GM12878 (cell line): ENCODE measurements around the gene APBB1IP.

Experiments
- ATF3 ChIP-seq: IDR thresholded peaks from 2 replicates; pipeline ENCODE4 v1.6.1; 2011; ENCODE audit warnings: low read depth, mild to moderate bottlenecking, low read length, moderate library complexity, borderline replicate concordance; ENCODE audit errors: extremely low read depth
- SREBF2 ChIP-seq: IDR thresholded peaks from 2 replicates; pipeline ENCODE4 v1.6.1; 2012; ENCODE audit warnings: mild to moderate bottlenecking, low read length
- TF ChIP-seq, protein P1 (sequence below), 3 experiments: IDR thresholded peaks in 2 of 3; conservative IDR thresholded peaks in 1 of 3; 2 replicates each; pipeline ENCODE4 v1.5.1; 2011; ENCODE audit warnings: low read depth in 3 of 3, low read length in 3 of 3, mild to moderate bottlenecking in 3 of 3, control low read depth in 2 of 3, moderate library complexity in 2 of 3, inconsistent platforms in 1 of 3, mixed read lengths in 1 of 3; ENCODE audit not compliant: control insufficient read depth in 2 of 3, insufficient read depth in 1 of 3; ENCODE audit errors: extremely low read depth in 1 of 3

DNA sequence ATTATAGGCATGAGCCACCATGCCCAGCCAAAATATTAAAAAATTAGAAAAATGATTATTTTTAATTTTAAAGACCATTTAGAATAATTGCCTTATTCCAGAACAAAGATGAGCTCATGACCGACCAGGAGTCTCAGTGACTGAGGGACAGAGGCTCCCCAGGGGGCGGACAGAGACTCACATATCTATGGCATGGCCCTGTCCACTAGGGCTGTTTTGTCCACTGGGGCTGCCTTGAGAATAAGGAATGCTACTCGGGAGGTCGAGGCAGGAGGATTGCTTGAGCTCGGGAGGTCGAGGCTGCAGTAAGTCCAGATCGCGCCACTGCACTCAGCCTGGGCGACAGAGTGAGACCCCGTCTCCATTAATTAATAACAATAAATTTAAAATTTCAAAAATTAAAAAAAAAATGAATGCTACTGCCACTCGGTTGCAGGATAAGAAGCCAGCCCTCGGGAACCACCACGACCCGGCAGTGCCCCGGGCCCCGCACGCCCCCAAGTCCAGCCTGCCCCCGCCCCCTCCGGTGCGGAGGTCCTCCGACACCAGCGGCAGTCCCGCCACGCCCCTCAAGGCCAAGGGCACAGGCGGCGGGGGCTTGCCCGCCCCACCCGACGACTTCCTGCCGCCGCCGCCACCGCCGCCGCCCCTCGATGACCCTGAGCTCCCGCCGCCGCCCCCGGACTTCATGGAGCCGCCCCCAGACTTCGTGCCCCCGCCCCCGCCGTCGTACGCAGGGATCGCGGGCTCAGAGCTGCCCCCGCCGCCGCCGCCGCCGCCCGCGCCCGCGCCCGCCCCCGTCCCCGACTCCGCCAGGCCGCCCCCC is 128.6 kb downstream of the APBB1IP start:
- TF ChIP-seq, protein P1, sequence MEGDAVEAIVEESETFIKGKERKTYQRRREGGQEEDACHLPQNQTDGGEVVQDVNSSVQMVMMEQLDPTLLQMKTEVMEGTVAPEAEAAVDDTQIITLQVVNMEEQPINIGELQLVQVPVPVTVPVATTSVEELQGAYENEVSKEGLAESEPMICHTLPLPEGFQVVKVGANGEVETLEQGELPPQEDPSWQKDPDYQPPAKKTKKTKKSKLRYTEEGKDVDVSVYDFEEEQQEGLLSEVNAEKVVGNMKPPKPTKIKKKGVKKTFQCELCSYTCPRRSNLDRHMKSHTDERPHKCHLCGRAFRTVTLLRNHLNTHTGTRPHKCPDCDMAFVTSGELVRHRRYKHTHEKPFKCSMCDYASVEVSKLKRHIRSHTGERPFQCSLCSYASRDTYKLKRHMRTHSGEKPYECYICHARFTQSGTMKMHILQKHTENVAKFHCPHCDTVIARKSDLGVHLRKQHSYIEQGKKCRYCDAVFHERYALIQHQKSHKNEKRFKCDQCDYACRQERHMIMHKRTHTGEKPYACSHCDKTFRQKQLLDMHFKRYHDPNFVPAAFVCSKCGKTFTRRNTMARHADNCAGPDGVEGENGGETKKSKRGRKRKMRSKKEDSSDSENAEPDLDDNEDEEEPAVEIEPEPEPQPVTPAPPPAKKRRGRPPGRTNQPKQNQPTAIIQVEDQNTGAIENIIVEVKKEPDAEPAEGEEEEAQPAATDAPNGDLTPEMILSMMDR (IDR thresholded peaks at IDR 0.05 in 2 of 3, conservative IDR thresholded peaks at IDR 0.05 in 1 of 3; ENCODE audit: control insufficient read depth in 2 of 3, extremely low read depth in 1 of 3, insufficient read depth in 1 of 3, low read depth in 3 of 3, low read length in 3 of 3) = no peak
- TF ChIP-seq ATF3 (no peak), SREBF2 (no peak)
